NT2/D1 (cell line): ENCODE measurements around the gene CCR5.

ENCODE experiments used
- YY1 ChIP-seq: IDR thresholded peaks from 2 replicates; pipeline ENCODE4 v1.6.1; 2011; ENCODE audit not compliant: insufficient read length, insufficient read depth
- ZNF274 ChIP-seq: IDR thresholded peaks from 2 replicates; pipeline ENCODE4 v1.6.1; 2011; ENCODE audit warnings: mild to moderate bottlenecking, low read depth, low read length

DNA sequence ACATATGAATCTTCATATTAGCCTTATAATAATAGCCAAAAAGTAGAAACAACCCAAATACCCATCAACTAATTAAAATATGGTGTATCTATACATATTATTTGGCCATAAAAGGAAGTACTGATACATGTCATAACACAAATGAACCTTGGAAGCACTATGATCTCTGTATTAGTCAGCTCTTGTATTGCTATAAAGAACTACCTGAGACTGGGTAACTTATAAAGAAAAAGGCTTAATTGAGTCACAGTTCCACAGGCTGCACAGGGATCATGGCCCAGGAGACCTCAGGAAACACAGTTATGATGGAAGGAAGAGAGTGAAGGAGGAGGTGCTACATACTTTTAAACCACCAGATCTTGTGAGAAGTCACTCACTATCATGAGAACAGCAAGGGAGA, 32.8 kb upstream of the CCR5 start:
- TF ChIP-seq YY1 (no peak), ZNF274 (no peak)
